ENCODE data around the gene SYTL1. TPM values are rescaled to one million over a fixed set of nuclear protein-coding genes. Genes with fewer than 3 reads are reported as not detected.

The SYTL1 gene
- total and polyA plus RNA-seq, 5 donors from 2014 or later, result 91.0 to 191 (median 122) TPM

GRCh38 chr1:27307874-27308598 lies 33.8 kb upstream of the SYTL1 start:
- H3K4me1 ChIP-seq (ENCODE audit: control insufficient read depth, insufficient read depth, low read length, poor library complexity, severe bottlenecking), result no peaks in the 10 kb centered on the region
- Mint-ChIP-seq H3K9me3 (no peaks in the 10 kb centered on the region), H3K36me3 (peaks cover 17% of the 10 kb centered on the region), H3K27me3 (peaks cover 4% of the 10 kb centered on the region), H3K4me3 (no peak overlapping the region), H3K27ac (no peak overlapping the region), H3K4me1 (no peaks in the 10 kb centered on the region)
- H3K4me3 ChIP-seq (ENCODE audit: low read depth, low read length), result no peak overlapping the region
- H3K27me3 ChIP-seq (ENCODE audit: control insufficient read depth, insufficient read depth, low read length), result no peaks in the 10 kb centered on the region
- no peak overlapping the region for H3K27ac ChIP-seq (ENCODE audit: insufficient read depth, low read length, poor library complexity, severe bottlenecking)
- peaks cover 21% of the 10 kb centered on the region for H3K36me3 ChIP-seq (ENCODE audit: control insufficient read depth, insufficient read depth, low read length)
- H3K9me3 ChIP-seq (ENCODE audit: control insufficient read depth in 2 of 2, low read length in 2 of 2), result no peaks in the 10 kb centered on the region
- ATAC-seq (ENCODE audit: low read depth in 2 of 2) (no peak), DNase-seq (no peak)

- H3K4me1 Mint-ChIP-seq, result peaks cover 0 to 2% (median 0%) of the 10 kb centered on the region in 4 donors
- H3K9me3 Mint-ChIP-seq, result no peaks in the 10 kb centered on the region
- no peak for ATAC-seq (ENCODE audit: low read depth in 2 of 2)
- Histone ChIP-seq H3K9me3 (ENCODE audit: control insufficient read depth in 2 of 2, low read length in 2 of 2) (no peaks in the 10 kb centered on the region), H3K27me3 (ENCODE audit: control insufficient read depth, insufficient read depth, low read length) (no peaks in the 10 kb centered on the region), H3K36me3 (ENCODE audit: control insufficient read depth, insufficient read depth, low read length) (no peaks in the 10 kb centered on the region), H3K4me3 (ENCODE audit: low read depth, low read length) (no peak overlapping the region), H3K27ac (ENCODE audit: insufficient read depth, low read length, poor library complexity, severe bottlenecking) (no peak overlapping the region), H3K4me1 (ENCODE audit: control insufficient read depth, insufficient read depth, low read length, poor library complexity, severe bottlenecking) (no peaks in the 10 kb centered on the region)
- peaks cover 12% of the 10 kb centered on the region for H3K27me3 Mint-ChIP-seq
- peaks cover 7% of the 10 kb centered on the region for H3K36me3 Mint-ChIP-seq
- H3K4me3 Mint-ChIP-seq, result no peak overlapping the region
- DNase-seq, result no peak
- peak overlapping the region in 1 of 3 donors; percentile 51 for H3K27ac Mint-ChIP-seq
These were observed 27.7 kb upstream of the SYTL1 start for GRCh38 chr1:27314169-27314568.

- Histone ChIP-seq H3K36me3 (ENCODE audit: control insufficient read depth, insufficient read depth, low read length) (no peaks in the 10 kb centered on the region), H3K4me3 (ENCODE audit: low read depth, low read length) (no peak overlapping the region), H3K27me3 (ENCODE audit: control insufficient read depth, insufficient read depth, low read length) (peaks cover 2% of the 10 kb centered on the region), H3K4me1 (ENCODE audit: control insufficient read depth, insufficient read depth, low read length, poor library complexity, severe bottlenecking) (no peaks in the 10 kb centered on the region), H3K9me3 (ENCODE audit: control insufficient read depth in 2 of 2, low read length in 2 of 2) (no peaks in the 10 kb centered on the region), H3K27ac (ENCODE audit: insufficient read depth, low read length, poor library complexity, severe bottlenecking) (no peak overlapping the region)
- ATAC-seq (ENCODE audit: low read depth in 2 of 2) (no peak), DNase-seq (no peak)
- Mint-ChIP-seq H3K27me3 (peaks cover 12% of the 10 kb centered on the region), H3K4me3 (no peak overlapping the region), H3K27ac (no peak overlapping the region), H3K9me3 (no peaks in the 10 kb centered on the region), H3K4me1 (peaks cover 0 to 2% (median 0%) of the 10 kb centered on the region in 4 donors), H3K36me3 (peaks cover 7% of the 10 kb centered on the region)
These were observed 27.1 kb upstream of the SYTL1 start for GRCh38 chr1:27314737-27315136.

GRCh38 chr1:27316860-27317259 lies 25.0 kb upstream of the SYTL1 start:
- no peaks in the 10 kb centered on the region for H3K36me3 Mint-ChIP-seq
- no peak overlapping the region for H3K27ac ChIP-seq (ENCODE audit: insufficient read depth, low read length, poor library complexity, severe bottlenecking)
- no peaks in the 10 kb centered on the region for H3K4me1 ChIP-seq (ENCODE audit: control insufficient read depth, insufficient read depth, low read length, poor library complexity, severe bottlenecking)
- no peak overlapping the region for H3K4me3 Mint-ChIP-seq
- no peaks in the 10 kb centered on the region for H3K9me3 Mint-ChIP-seq
- no peak overlapping the region for H3K4me3 ChIP-seq (ENCODE audit: low read depth, low read length)
- H3K27ac Mint-ChIP-seq, result no peak overlapping the region
- H3K27me3 ChIP-seq (ENCODE audit: control insufficient read depth, insufficient read depth, low read length), result peaks cover 2% of the 10 kb centered on the region
- H3K36me3 ChIP-seq (ENCODE audit: control insufficient read depth, insufficient read depth, low read length), result no peaks in the 10 kb centered on the region
- no peaks in the 10 kb centered on the region for H3K9me3 ChIP-seq (ENCODE audit: control insufficient read depth in 2 of 2, low read length in 2 of 2)
- H3K4me1 Mint-ChIP-seq, result peaks cover 3 to 10% (median 6%) of the 10 kb centered on the region in 4 donors
- H3K27me3 Mint-ChIP-seq, result peaks cover 20% of the 10 kb centered on the region
- DNase-seq, result no peak
- no peak for ATAC-seq (ENCODE audit: low read depth in 2 of 2)

- no peak overlapping the region for H3K4me3 Mint-ChIP-seq
- H3K36me3 Mint-ChIP-seq, result no peaks in the 10 kb centered on the region
- no peaks in the 10 kb centered on the region for H3K9me3 Mint-ChIP-seq
- Histone ChIP-seq H3K4me1 (ENCODE audit: control insufficient read depth, insufficient read depth, low read length, poor library complexity, severe bottlenecking) (peaks cover 9% of the 10 kb centered on the region), H3K27ac (ENCODE audit: insufficient read depth, low read length, poor library complexity, severe bottlenecking) (no peak overlapping the region), H3K27me3 (ENCODE audit: control insufficient read depth, insufficient read depth, low read length) (peaks cover 2% of the 10 kb centered on the region), H3K9me3 (ENCODE audit: control insufficient read depth in 2 of 2, low read length in 2 of 2) (no peaks in the 10 kb centered on the region), H3K36me3 (ENCODE audit: control insufficient read depth, insufficient read depth, low read length) (no peaks in the 10 kb centered on the region), H3K4me3 (ENCODE audit: low read depth, low read length) (no peak overlapping the region)
- peak overlapping the region in 2 of 3 donors; percentile 9 to 74 for H3K27ac Mint-ChIP-seq
- DNase-seq (no peak), ATAC-seq (ENCODE audit: low read depth in 2 of 2) (no peak)
- peaks cover 19% of the 10 kb centered on the region for H3K27me3 Mint-ChIP-seq
- peaks cover 5 to 17% (median 10%) of the 10 kb centered on the region in 4 donors for H3K4me1 Mint-ChIP-seq
These were observed 23.7 kb upstream of the SYTL1 start for GRCh38 chr1:27318136-27318535.

- Mint-ChIP-seq H3K36me3 (peaks cover under 1% of the 10 kb centered on the region), H3K9me3 (no peaks in the 10 kb centered on the region), H3K27me3 (peaks cover 19% of the 10 kb centered on the region), H3K4me3 (no peak overlapping the region), H3K4me1 (peaks cover 5 to 21% (median 11%) of the 10 kb centered on the region in 4 donors), H3K27ac (peak overlapping the region in 1 of 3 donors; percentile 74)
- peaks cover 13% of the 10 kb centered on the region for H3K4me1 ChIP-seq (ENCODE audit: control insufficient read depth, insufficient read depth, low read length, poor library complexity, severe bottlenecking)
- ATAC-seq (ENCODE audit: low read depth in 2 of 2) (no peak), DNase-seq (no peak)
- peaks cover 2% of the 10 kb centered on the region for H3K27me3 ChIP-seq (ENCODE audit: control insufficient read depth, insufficient read depth, low read length)
- no peak overlapping the region for H3K4me3 ChIP-seq (ENCODE audit: low read depth, low read length)
- H3K9me3 ChIP-seq (ENCODE audit: control insufficient read depth in 2 of 2, low read length in 2 of 2), result no peaks in the 10 kb centered on the region
- no peak overlapping the region for H3K27ac ChIP-seq (ENCODE audit: insufficient read depth, low read length, poor library complexity, severe bottlenecking)
- no peaks in the 10 kb centered on the region for H3K36me3 ChIP-seq (ENCODE audit: control insufficient read depth, insufficient read depth, low read length)
These were observed 23.2 kb upstream of the SYTL1 start for GRCh38 chr1:27318596-27318995.

GRCh38 chr1:27321813-27322568 lies 19.8 kb upstream of the SYTL1 start, which contains the start of gene TMEM222:
TMEM222 (plus strand) TSS chr1:27322163; CDS start chr1:27322198, 35 bp downstream.
- Mint-ChIP-seq H3K4me3 (peak within 1 kb of the TSS; percentile 91 to 98 (median 96)), H3K27me3 (peaks cover 19% of the 10 kb centered on the region), H3K4me1 (peaks cover 8 to 54% (median 37%) of the 10 kb centered on the region in 4 donors), H3K9me3 (no peaks in the 10 kb centered on the region), H3K36me3 (peaks cover 17% of the 10 kb centered on the region), H3K27ac (peak within 1 kb of the TSS; percentile 71 to 94 (median 92))
- ATAC-seq (ENCODE audit: low read depth in 2 of 2), result peak; percentile 97
- H3K27ac ChIP-seq (ENCODE audit: insufficient read depth, low read length, poor library complexity, severe bottlenecking), result peak within 1 kb of the TSS; percentile 90
- peak within 1 kb of the TSS; percentile 97 for H3K4me3 ChIP-seq (ENCODE audit: low read depth, low read length)
- H3K27me3 ChIP-seq (ENCODE audit: control insufficient read depth, insufficient read depth, low read length), result peaks cover 2% of the 10 kb centered on the region
- no peaks in the 10 kb centered on the region for H3K9me3 ChIP-seq (ENCODE audit: control insufficient read depth in 2 of 2, low read length in 2 of 2)
- H3K4me1 ChIP-seq (ENCODE audit: control insufficient read depth, insufficient read depth, low read length, poor library complexity, severe bottlenecking), result peaks cover 30% of the 10 kb centered on the region
- H3K36me3 ChIP-seq (ENCODE audit: control insufficient read depth, insufficient read depth, low read length), result peaks cover 20% of the 10 kb centered on the region
- DNase-seq, result peak; percentile 97 to 99 (median 97)

All from CD4-positive, CD25-positive, alpha-beta regulatory T cell (primary cell).